GM18519 (cell line): ENCODE data around the gene EDN2.

Experiments used
- ATAC-seq: cut with Tn5 transposase; IDR thresholded peaks from one replicate; pipeline ENCODE4 v1.9.1; 2021; ENCODE audit warnings: mild to moderate bottlenecking, moderate library complexity; ENCODE audit not compliant: unreplicated experiment, low FRiP score

Gene EDN2

DNA sequence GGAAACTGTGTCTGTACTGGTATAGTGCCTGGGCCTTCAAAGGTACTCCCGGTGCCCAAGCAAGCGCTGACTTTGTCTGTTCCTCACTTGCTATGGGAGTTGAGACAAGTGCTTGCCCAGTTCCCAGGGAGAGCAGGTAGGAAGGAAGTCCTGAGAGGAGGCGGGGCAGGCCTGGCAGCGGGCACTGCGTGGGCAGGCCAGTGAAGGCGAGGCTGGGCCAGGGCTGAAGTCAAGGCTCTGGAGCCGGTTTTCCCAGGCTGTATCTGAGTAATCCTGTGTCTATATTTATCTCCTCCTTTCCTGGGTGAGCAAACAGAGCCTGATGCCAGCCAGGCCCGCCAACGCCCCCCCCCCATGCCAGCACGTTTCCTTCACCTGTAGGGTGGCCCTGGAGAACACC, 15.9 kb upstream of the EDN2 start:
- ATAC-seq: no peak

DNA sequence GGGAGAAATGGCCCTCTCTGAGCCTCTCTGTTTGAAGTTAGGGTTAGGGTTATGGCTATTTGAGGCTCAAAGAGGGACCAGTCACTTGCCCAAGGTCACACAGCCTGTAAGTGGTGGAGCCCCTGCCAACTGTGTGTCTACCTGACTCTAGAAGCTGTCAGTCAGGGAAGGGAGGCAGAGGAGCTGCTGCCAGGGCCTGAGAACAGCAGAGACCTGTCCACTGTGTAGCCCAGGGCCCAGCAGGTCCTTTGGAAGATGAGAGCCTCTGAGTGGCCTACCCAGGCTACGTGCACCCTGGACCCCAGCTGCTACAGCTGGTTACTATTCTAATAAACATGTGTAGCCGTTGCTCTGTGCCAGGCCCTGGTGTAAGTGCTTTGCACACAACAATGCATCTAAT, 15.1 kb upstream of the EDN2 start:
- no peak for ATAC-seq

DNA sequence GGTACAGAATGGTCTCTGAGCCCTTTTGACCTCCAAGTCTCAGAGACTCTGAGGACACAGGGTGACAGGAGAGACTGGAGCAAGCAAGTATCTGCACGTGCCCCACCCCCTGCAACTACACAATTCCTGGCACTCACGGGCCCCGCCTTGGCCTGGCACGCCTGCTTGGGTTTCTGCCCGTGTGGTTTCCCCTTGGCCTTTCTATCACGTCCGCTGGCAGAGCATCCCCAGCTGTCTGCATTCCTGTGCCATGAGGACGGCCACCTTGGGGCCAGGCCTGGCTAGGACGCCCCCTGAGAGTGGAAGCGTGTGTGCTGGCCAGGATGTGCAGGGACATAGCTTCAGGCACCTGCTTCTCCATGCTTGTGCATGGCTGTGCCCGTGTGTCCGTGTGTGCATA, 14.3 kb upstream of the EDN2 start:
- ATAC-seq: no peak

DNA sequence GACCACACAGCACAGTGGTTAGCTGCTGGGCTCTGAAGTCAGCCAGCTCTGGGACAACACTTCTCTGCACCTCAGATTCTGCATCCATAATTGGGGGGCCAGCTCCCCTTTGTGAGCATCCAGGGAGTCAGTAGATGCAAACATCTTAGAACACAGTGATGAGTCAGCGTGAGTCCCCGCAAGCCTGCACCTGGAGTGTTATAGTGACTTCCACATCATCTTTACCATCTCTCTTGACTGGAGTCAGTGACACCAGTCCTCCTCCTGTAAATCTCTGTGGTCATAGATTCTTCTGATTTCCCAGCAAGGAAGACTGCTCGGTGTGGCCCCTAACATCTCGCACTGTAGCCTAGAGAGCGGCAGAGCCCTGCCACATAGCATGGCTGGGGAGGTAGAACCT, 13.9 kb upstream of the EDN2 start:
- ATAC-seq: no peak

DNA sequence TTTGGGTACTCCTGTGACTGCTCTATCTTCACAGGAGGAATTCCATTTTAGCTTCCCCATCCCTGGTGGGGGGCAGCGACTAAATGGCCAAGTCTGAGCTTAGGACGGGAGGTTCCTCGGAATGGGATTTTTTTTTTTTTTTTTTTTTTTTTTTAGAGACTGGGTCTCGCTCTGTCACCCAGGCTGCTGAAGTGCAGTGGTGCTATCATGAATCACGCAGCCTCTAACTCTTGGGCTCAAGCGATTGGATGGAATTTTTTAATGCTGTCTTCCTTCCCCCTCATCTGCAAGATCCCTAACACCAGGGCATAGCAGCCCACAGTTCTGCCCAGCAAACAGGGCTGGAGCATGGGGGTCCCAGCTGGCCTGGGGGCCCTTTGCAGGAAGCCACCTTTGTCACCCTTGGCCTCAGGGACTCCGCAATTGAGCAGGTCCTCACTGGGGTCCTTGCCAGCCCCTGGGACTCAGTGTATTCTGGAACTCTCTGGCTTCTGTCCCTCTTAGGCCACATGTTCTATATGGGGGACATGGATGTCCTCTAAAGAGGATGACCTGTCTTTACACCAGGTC, 13.1 kb upstream of the EDN2 start:
- ATAC-seq: no peak

DNA sequence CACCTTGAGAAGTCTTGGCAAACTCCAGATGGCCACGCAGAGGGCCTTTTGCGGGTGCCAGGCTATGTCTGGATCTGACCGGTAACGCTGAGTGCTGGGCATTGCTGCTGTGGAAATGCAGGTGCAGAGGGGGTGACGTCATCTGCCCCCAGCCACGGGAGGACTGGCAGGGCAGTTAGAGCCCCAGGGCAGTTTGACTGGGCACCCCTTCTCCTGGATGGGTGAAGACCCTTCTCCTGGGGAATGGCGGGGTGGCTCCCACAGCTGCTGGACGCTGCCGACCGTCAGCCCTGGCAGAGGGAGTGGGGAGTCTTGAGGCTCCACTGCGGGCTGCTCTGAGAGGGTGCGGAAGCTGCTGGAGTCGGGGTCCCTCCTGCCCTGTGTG, 12.6 kb upstream of the EDN2 start:
- ATAC-seq: no peak

DNA sequence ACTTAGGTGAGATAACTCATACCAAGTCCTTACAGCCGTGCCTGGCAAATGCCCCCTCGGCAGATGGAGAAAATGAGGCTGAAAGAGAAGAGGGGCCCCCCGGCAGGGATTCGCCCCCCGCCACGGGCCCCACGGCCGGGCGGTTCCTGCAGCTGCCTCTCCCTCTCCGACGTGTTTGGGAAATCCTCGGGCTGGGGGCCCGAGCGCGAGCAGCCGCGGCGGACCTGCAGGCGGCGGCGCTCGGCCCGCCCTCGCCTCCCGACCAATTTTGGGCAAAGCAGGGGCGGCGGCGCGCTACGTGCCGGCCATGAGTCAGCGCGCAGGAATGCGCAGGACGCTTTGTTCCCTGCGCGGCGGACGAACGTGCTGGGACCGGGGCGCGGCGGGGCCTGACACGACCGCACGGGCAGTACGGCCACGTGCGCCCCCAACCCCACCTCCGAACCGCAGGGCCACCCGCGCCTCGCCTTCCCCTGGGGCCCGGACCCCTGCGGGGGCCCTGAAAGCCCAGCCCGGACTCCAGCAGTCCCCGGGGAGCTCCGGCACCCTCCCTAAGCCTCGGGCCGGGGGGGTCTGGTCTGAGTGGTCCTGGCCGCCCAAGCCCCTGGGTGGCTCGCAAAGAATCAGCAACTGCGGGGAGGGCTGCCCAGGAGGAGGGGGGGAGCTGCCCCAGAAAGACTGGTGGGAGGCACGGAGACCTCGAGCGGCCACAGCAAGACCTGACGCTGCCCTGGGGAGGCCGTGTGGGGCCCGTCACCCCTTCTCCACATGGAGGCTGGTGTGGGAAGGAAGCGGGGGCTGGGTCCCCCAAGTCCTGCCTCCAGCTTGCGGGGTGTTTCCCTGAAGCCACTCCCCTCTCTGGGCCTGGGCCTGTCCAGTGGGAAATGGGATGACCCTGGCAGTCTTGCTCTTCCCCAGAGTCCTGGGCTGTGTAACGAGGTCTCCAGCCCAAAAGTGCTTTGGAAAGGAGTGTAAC, 11.9 kb upstream of the EDN2 start:
- ATAC-seq: no peak

DNA sequence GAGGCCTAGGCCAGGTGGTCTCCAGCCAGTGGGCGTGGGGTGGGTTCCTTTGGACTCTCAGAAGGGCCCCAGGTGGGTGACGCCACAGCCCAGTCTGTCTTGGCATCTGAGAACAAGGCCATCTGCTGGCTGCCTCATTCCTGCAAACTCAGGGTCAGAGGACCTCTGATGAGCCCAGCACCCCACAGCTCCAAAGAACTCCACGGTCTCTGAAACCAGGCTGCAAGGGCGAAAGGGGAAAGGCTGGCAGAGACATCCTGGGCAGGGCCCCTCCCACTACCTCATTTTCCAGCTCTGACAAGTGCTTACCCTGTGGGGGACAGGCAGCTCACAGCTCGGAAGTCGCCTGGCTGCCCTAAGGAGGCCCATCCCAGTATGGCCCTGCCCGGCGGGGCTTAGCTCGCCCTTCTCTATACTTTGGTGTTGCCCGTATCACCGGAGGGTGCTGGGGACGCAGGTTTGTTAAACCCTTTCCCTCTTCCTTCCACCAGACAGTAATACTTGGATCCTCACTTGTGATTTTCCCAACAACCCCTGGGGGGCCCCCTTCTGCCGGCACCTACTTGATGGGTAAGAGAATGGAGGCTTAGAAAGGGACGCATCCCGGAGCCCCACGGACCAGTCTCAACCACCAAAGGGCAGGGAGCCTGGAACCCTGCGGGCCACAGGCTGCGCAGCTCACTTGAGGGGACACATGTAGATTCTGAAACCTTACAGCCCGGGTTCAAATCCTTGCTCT, 10.9 kb upstream of the EDN2 start:
- ATAC-seq: no peak

DNA sequence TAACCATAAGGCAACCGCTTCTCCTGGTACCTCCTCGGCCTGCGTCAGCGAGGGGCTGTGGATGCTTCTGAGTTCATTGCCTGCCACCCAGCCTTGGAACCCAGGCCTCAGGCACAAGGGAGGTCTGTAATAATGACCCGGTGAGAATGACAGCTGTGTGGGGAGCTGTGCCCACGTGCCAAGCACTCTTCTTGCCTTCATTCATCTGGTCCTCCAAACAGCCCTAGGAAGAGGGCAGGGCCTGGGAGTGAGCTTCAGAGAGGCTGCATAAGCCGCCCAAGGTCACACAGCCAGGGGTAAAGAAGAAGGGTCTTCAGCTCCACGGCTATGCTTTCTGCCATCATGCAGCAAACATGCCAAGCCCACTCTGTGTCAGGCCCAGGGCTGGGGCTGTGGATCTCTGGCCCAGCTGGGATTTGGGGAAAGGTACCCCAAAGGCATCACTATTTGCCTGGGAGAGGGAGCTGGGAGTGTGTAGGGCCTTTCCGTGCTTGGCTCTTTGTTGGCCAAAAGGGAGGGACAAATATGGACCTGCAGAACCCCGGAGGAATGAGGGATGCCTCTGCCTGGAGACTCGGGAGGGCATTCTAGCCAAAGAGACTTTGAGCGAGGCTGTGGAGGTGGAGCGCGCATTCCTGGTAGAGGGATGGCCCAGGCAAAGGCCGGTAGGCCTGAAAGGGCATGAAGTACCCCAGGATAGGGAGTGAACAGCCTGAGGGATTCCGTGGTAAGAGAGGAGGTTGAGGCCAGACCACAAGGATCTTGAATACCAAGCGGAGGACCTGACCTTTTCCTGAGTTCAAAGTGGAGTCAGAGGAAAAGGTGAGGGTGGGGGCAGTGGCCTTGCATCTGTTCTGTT, 10.1 kb upstream of the EDN2 start:
- no peak for ATAC-seq

DNA sequence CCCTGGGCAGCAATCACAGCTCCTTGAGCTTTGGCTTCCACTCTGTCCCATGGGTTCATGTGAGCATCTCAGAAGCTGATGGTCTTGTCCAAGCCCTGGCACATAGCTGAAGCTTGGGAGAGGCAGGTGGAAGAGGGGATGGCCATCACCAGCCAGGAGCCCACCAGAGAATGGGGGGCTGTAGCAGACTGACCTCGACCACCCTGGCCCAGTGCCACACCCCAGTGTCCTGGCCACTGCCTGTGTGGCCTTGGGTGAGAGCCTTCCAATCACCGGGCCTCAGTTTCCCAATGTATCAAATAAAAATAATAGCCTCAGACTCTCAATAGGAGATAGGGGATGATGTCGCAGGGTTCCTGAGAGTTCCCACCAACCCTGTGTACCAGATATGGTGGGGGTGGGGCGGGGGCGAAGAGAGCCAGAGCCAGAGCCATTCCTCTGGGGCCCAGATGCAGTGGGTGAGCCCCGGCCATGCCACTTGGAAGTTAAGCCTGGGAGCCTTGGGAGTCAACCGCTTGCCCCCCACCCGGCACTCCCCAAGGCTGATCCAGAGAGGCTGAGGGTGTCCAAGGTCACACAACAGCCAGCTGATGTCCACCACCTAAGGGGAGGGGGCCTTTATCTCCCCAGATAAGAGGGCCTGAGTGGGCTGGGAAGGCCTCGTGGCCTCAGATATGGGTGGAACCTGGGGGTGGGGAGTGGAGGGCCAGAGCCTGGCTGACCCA, 9.3 kb upstream of the EDN2 start:
- ATAC-seq: no peak

DNA sequence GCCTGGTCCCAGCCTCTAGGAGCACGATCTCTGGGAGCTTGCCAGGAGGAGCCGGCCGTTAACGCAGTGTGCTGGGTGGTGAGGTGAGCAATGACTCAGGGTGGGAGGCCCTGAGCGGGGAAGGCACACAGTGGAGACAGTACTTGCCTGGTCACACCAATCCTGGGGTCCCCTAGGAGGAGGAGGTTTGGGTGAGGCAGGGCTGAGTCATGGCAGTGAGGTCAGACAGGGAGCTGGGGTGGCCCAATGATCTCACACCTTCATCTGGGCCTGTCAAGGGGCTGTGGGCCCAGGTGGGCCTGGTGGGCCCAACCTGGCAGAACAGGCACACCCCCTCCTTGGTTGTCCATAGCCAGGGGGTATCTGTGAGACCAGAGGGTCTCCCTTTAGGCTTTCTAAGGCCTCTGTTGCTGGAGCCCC, 8.6 kb upstream of the EDN2 start:
- no peak for ATAC-seq

DNA sequence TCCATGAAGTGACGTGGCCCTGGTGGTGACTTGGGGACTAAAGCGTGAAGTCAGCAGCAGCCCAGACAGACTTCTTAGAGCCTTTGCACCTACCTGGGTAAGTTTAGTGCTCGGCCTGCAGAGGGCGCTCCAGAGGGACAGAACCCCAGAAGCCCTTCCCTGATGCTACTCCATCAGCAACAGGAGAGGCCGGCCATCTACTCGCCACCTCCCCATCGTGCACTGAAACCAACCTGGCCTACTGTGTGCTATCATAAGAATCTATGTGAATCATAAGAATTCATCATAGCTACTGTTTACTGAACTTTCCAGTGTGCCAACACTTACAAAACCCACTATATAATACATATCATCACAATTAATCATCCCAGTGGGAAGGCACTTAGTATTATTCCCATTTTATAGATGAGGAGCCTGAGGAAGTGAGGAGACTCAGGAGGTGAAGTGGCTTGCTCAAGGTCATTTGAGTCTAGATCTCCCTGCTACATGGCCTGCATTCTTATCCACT, 7.9 kb upstream of the EDN2 start:
- no peak for ATAC-seq

DNA sequence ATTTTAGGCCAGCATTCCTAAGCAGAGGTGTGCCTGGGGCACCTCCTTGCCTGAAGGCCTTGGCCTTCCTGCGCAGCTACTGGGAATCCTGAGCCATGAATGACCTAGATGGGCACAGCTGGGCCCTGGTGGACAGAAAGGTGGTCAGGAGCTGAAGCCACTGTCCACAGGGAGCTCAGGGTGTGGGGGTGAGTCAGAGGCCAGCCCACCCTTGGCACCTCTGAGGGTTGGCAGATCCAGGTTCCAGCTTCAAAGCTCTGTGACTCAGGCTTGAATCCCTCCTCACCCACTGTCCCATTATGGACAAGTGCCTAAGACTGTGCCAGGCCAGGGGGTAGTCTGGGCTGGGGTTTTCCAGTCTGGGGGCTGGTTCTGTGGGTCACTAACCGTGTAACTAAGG, 6.4 kb upstream of the EDN2 start:
- ATAC-seq: no peak

DNA sequence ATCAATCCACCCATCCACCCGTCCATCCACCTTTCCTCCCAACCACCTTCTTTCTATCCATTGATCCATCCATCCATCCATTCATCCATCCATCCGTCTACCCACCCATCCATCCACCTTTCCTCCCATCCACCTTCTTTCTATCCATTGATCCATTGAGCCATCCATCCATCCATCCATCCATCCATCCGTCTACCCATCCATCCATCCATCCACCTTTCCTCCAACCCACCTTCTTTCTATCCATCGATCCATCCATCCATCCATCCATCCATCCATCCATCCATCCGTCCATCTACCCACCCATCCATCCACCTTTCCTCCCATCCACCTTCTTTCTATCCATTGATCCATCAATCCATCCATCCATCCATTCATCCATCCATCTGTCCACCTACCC, 5.1 kb upstream of the EDN2 start:
- no peak for ATAC-seq

DNA sequence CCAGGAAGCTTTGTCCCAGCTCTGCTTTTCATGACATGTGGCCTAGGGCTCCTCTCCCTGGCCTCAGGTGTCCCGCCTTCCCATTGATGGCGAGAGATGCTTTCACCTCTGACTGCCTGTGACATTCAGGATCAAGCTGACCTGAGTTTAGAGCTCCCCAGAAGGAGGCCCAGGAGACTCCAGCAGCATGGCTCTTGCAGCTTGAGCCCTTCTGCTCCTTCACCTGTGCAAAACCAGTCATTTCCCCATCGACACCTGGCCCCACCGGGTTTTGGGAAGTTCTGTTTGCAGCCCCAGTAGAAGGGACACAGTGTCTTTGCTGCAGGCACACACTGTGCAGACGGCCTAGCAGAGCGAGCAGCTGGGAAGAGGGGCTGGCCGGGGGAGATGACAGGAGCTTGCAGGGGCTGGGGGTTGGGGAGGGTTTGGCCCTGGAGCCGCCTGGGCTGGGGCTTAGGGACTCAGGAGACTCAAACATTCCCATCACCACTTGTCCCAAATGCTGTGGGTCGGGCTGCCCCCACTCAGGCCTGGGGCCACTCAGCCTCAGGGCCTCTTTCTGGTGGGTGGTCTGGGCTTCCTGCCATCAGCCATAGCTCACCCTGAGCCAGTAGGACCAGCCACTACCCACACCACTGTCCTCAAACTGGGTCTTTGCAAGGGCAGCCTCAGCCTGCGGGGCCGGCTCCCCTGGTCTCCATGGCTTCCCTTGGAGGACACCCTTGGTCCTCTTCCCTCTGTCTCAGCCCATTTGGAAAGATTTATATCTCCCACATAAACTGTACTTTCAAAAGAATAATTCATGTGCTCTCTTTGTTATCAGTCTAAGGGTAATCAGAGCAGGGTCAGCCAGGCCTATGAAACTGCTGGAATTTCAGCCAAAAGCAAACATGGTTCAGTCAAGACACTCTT, 3.8 kb upstream of the EDN2 start:
- ATAC-seq: no peak

DNA sequence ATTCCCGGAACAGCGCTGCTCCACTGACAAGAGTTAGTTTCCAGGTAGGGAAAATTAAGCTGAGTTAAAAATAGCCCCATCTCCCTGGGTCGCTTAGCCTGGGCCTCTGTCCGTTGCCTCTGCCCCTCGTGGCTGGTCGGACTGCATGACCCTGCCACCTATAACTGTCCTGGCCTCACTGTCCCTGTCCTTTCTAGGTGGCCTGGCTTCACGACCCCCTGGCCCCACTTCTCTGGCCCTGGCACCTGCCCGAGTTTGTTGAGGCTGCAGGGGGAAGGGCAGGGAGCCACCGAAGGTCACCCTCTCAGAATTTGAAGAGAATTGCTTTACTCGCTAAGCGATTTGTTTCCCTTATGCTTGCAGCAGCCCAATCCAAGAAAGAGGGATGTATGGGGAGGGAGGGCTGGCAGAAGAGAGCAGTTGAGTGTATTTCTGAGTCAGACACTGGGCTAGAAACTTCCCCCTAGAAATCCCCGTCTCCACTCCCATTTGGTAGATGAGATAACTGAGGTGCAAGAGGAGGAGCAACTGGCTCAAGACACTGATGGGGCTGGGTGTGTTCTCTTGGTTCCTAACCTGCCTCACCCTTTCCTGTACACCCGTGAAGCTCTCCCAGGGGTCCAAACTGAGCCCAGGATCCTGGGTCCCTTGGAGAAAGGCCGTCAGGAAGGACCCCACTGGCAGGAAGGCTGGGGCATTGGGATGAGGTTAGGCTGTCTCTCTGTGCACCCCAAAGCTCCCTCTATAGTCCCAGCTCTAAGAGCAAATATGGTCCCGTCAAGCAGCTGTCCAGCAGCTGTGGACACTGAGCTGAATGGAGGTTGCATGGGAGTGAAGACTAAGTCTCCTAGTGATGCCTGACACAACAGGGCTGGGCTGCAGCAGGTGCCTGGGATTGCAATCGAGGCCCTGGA, 2.9 kb upstream of the EDN2 start:
- ATAC-seq: no peak

DNA sequence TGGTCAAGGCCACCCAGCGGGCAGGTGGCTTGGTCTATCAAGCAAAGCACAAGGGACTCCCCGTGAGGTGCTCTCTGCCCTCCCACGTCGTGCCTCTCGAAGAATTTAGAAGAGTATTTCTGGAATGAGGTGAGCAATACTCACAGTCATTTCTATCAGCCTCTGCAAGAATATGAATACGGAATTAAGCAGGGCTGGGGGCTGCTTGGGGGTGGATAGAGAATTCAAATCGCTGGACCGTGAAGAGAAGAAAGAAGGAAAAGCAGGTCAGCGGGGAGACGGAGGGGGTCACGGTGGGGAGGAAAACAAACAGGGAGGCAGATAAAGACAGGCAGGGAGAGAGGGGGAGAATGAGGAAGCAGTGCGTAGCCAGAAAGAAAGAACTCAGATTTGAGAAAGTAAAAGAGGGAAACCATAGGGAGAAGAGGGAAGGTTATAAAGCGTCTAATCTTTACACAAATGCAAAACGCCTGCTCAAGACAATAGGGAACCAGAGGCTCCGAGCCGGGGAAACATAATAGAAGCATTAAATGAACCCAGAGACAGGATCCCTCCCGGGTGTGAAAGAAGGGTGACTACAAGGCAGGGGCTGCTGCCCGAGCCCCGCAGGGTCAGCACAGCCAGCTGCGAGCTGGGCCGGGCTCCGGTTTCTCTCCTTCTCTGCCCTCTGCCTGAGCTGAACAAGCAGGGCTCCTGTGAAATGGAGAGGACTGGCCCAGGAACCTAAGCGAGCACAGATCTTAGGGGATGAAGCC, 2.1 kb upstream of the EDN2 start:
- ATAC-seq: no peak
